ENCODE data around the gene NFX1.
"Not testable (repeated sequence)": the region's sequence is repeated elsewhere in the genome, so short reads cannot be mapped to it uniquely, and the experiment has no call there.

The NFX1 gene

GRCh38 chr9:33374190-33374589 lies 83.9 kb downstream of the NFX1 start:
- no peak for DNase-seq
- CTCF ChIA-PET, result interaction anchor here (0.6 to 5.4 kb wide), 20 partner anchors 8 to 143 kb away, joined by 3 to 99 read pairs (median 10); partner anchors contain the start of genes AQP3, AQP7 and NOL6
- peaks cover 15% of the 10 kb centered on the region for H3K36me3 Mint-ChIP-seq
- H3K27ac Mint-ChIP-seq, result no peak overlapping the region
- H3K4me1 Mint-ChIP-seq, result peaks cover 18% of the 10 kb centered on the region
- H3K9me3 Mint-ChIP-seq, result no peaks in the 10 kb centered on the region
- H3K27me3 Mint-ChIP-seq, result no peaks in the 10 kb centered on the region
- H3K4me3 Mint-ChIP-seq, result no peak overlapping the region

GRCh38 chr9:33374634-33375237 lies 84.4 kb downstream of the NFX1 start:
- DNase-seq, result peak; percentile 82
- no peak overlapping the region for H3K27ac Mint-ChIP-seq
- no peaks in the 10 kb centered on the region for H3K27me3 Mint-ChIP-seq
- CTCF ChIA-PET, result interaction anchor here (0.6 to 5.4 kb wide), 25 partner anchors 9 to 149 kb away, joined by 3 to 99 read pairs (median 7); partner anchors contain the start of genes AQP3, AQP7 and NOL6
- peaks cover 11% of the 10 kb centered on the region for H3K36me3 Mint-ChIP-seq
- no peak overlapping the region for H3K4me3 Mint-ChIP-seq
- peaks cover 18% of the 10 kb centered on the region for H3K4me1 Mint-ChIP-seq
- no peaks in the 10 kb centered on the region for H3K9me3 Mint-ChIP-seq

GRCh38 chr9:33375238-33375840 lies 85.0 kb downstream of the NFX1 start:
- Mint-ChIP-seq H3K9me3 (no peaks in the 10 kb centered on the region), H3K36me3 (peaks cover 6% of the 10 kb centered on the region), H3K4me3 (no peak overlapping the region), H3K4me1 (peaks cover 18% of the 10 kb centered on the region), H3K27ac (peak overlapping the region; percentile 5), H3K27me3 (no peaks in the 10 kb centered on the region)
- CTCF ChIA-PET, result interaction anchor here (0.6 to 5.4 kb wide), 23 partner anchors 9 to 148 kb away, joined by 3 to 99 read pairs (median 7); partner anchors contain the start of genes AQP3, AQP7 and NOL6
- no peak for DNase-seq

GRCh38 chr9:33375841-33376321 lies 85.6 kb downstream of the NFX1 start:
- CTCF ChIA-PET, result interaction anchor here (1.0 to 5.4 kb wide), 18 partner anchors 10 to 148 kb away, joined by 3 to 99 read pairs (median 13); partner anchors contain the start of genes AQP3, AQP7 and NOL6
- DNase-seq, result no peak
- peak overlapping the region; percentile 9 for H3K27ac Mint-ChIP-seq
- no peaks in the 10 kb centered on the region for H3K9me3 Mint-ChIP-seq
- H3K4me3 Mint-ChIP-seq, result no peak overlapping the region
- H3K4me1 Mint-ChIP-seq, result peaks cover 18% of the 10 kb centered on the region
- H3K27me3 Mint-ChIP-seq, result no peaks in the 10 kb centered on the region
- peaks cover 5% of the 10 kb centered on the region for H3K36me3 Mint-ChIP-seq

GRCh38 chr9:33377089-33377715 lies 86.9 kb downstream of the NFX1 start:
- DNase-seq, result no peak
- CTCF ChIA-PET, result interaction anchor here (4.0 to 4.8 kb wide), 3 partner anchors 16 to 76 kb away, joined by 22 to 42 read pairs (median 25); no protein-coding TSS in a partner anchor
- Mint-ChIP-seq H3K4me3 (no peak overlapping the region), H3K36me3 (no peaks in the 10 kb centered on the region), H3K27ac (no peak overlapping the region), H3K27me3 (no peaks in the 10 kb centered on the region), H3K9me3 (no peaks in the 10 kb centered on the region), H3K4me1 (peaks cover 18% of the 10 kb centered on the region)

- Mint-ChIP-seq H3K4me1 (peaks cover 18% of the 10 kb centered on the region), H3K9me3 (no peaks in the 10 kb centered on the region), H3K27me3 (no peaks in the 10 kb centered on the region), H3K4me3 (no peak overlapping the region), H3K27ac (no peak overlapping the region), H3K36me3 (no peaks in the 10 kb centered on the region)
- DNase-seq, result no peak
- CTCF ChIA-PET, result interaction anchor here (0.6 to 1.2 kb wide), 2 partner anchors 89 to 472 kb away, joined by 3 to 5 read pairs; no protein-coding TSS in a partner anchor
Observed at GRCh38 chr9:33378121-33378795, 87.9 kb downstream of the NFX1 start.

- Mint-ChIP-seq H3K4me3 (no peak overlapping the region), H3K27me3 (peaks cover 8% of the 10 kb centered on the region), H3K36me3 (no peaks in the 10 kb centered on the region), H3K4me1 (peaks cover 17% of the 10 kb centered on the region), H3K27ac (no peak overlapping the region), H3K9me3 (no peaks in the 10 kb centered on the region)
- CTCF ChIA-PET, result interaction anchor here (1.2 kb wide), 1 partner anchor 87 kb away, joined by 5 read pairs; no protein-coding TSS in a partner anchor
- DNase-seq, result no peak
Observed at GRCh38 chr9:33379666-33380389, 89.5 kb downstream of the NFX1 start.

- H3K27ac Mint-ChIP-seq, result no peak overlapping the region
- H3K4me3 Mint-ChIP-seq, result no peak overlapping the region
- H3K9me3 Mint-ChIP-seq, result no peaks in the 10 kb centered on the region
- H3K36me3 Mint-ChIP-seq, result no peaks in the 10 kb centered on the region
- CTCF ChIA-PET, result interaction anchor here (1.3 kb wide), 1 partner anchor 87 kb away, joined by 4 read pairs; no protein-coding TSS in a partner anchor
- peaks cover 11% of the 10 kb centered on the region for H3K27me3 Mint-ChIP-seq
- DNase-seq, result no peak
- H3K4me1 Mint-ChIP-seq, result peaks cover 10% of the 10 kb centered on the region
Observed at GRCh38 chr9:33380390-33381094, 90.2 kb downstream of the NFX1 start.

GRCh38 chr9:33381231-33381791 lies 91.0 kb downstream of the NFX1 start:
- Mint-ChIP-seq H3K9me3 (no peaks in the 10 kb centered on the region), H3K4me1 (peaks cover 2% of the 10 kb centered on the region), H3K4me3 (no peak overlapping the region), H3K36me3 (no peaks in the 10 kb centered on the region), H3K27ac (no peak overlapping the region), H3K27me3 (peaks cover 11% of the 10 kb centered on the region)
- CTCF ChIA-PET, result interaction anchor here (1.3 kb wide), 1 partner anchor 86 kb away, joined by 4 read pairs; no protein-coding TSS in a partner anchor
- no peak for DNase-seq

- peaks cover 11% of the 10 kb centered on the region for H3K27me3 Mint-ChIP-seq
- H3K36me3 Mint-ChIP-seq, H3K9me3 Mint-ChIP-seq, DNase-seq, CTCF ChIA-PET, H3K27ac Mint-ChIP-seq, H3K4me3 Mint-ChIP-seq, H3K4me1 Mint-ChIP-seq: not testable (repeated sequence)
Observed at GRCh38 chr9:33382397-33382796, 92.1 kb downstream of the NFX1 start.

GRCh38 chr9:33383396-33383795 lies 93.1 kb downstream of the NFX1 start:
- H3K4me1 Mint-ChIP-seq, CTCF ChIA-PET, DNase-seq, H3K36me3 Mint-ChIP-seq, H3K9me3 Mint-ChIP-seq, H3K27ac Mint-ChIP-seq, H3K4me3 Mint-ChIP-seq: not testable (repeated sequence)
- H3K27me3 Mint-ChIP-seq, result peaks cover 18% of the 10 kb centered on the region

GRCh38 chr9:33385536-33385935 lies 95.2 kb downstream of the NFX1 start:
- H3K4me3 Mint-ChIP-seq, H3K4me1 Mint-ChIP-seq, H3K36me3 Mint-ChIP-seq, H3K27ac Mint-ChIP-seq, H3K9me3 Mint-ChIP-seq, DNase-seq, CTCF ChIA-PET: not testable (repeated sequence)
- H3K27me3 Mint-ChIP-seq, result peaks cover 25% of the 10 kb centered on the region

Data from activated naive CD4-positive, alpha-beta T cell treated with anti-CD3 and anti-CD28 coated beads, Interleukin-2, amount 10 ng/mL, durations not matched to agents 7 days and 5 days (primary cell).